IMR-90 (cell line): Measurements from ENCODE around the gene ONECUT2. TPM values are rescaled to one million over a fixed set of nuclear protein-coding genes. Genes with fewer than 3 reads are reported as not detected.

Experiments used
- ATAC-seq: fragments of 200-7000 bp; cut with Tn5 transposase; 2 replicates; pipeline ENCODE4 v1.9.1; 2020; ENCODE audit warnings: low read depth, mild to moderate bottlenecking, moderate library complexity
- BruUV-seq: library from RNA; stranded (reverse); fragments of 400-500 nt; replicated peaks from 2 replicates; lab custom pipeline; 2021; lab: Mats Ljungman, UMichigan
- CTCF ChIA-PET: fragments of 300-600 bp; formaldehyde crosslinking; extraction: SDS; loops from one replicate; lab custom pipeline; 2021; ENCODE audit warnings: antibody characterized with exemption; lab: Yijun Ruan, JAX
- POLR2A ChIA-PET: fragments of 300-600 bp; sonication (Branson Sonifier 250); formaldehyde crosslinking; loops from one replicate; lab custom pipeline; 2022; ENCODE audit warnings: antibody characterized with exemption; ENCODE audit not compliant: unreplicated experiment; lab: Charles Lee
- DNase-seq: peaks from one replicate; pipeline ENCODE4 v3.0.0; 2013
- H2AFZ ChIP-seq: replicated peaks from 2 replicates; pipeline ENCODE3; 2013; ENCODE audit warnings: low read length, mild to moderate bottlenecking; ENCODE audit not compliant: poor library complexity
- H2AK5ac ChIP-seq: 2 replicates; pipeline ENCODE4 v1.6.1; 2013; ENCODE audit warnings: low read depth, low read length, inconsistent platforms
- H2AK9ac ChIP-seq: replicated peaks from 2 replicates; pipeline ENCODE3; 2013; ENCODE audit warnings: mild to moderate bottlenecking, low read depth, low read length, moderate library complexity; ENCODE audit not compliant: poor library complexity
- H2BK120ac ChIP-seq: 2 replicates; pipeline ENCODE4 v1.6.1; 2013; ENCODE audit warnings: low read depth, low read length, inconsistent platforms
- H2BK15ac ChIP-seq: 3 replicates; pipeline ENCODE4 v1.6.1; 2013; ENCODE audit warnings: low read depth, low read length, inconsistent platforms
- H2BK20ac ChIP-seq: 2 replicates; pipeline ENCODE4 v1.6.1; 2013; ENCODE audit warnings: low read depth, mild to moderate bottlenecking, inconsistent platforms, low read length, moderate library complexity
- H2BK5ac ChIP-seq: 2 replicates; pipeline ENCODE4 v1.6.1; 2013; ENCODE audit warnings: mild to moderate bottlenecking, low read depth, low read length, inconsistent platforms; ENCODE audit not compliant: poor library complexity, severe bottlenecking
- H3K14ac ChIP-seq: replicated peaks from 2 replicates; pipeline ENCODE4 v1.6.1; 2013; ENCODE audit warnings: low read depth, low read length, inconsistent platforms
- H3K18ac ChIP-seq: 2 replicates; pipeline ENCODE4 v1.6.1; 2013; ENCODE audit warnings: low read depth, low read length, control low read depth
- H3K23ac ChIP-seq: 2 replicates; pipeline ENCODE4 v1.6.1; 2013; ENCODE audit warnings: low read depth, low read length, inconsistent platforms
- H3K27ac ChIP-seq: 2 replicates; pipeline ENCODE4 v1.5.1; 2013; ENCODE audit warnings: mild to moderate bottlenecking, control low read depth, low read length; ENCODE audit not compliant: insufficient read depth
- H3K27me3 ChIP-seq: 2 replicates; pipeline ENCODE4 v1.6.1; 2013; ENCODE audit warnings: low read length; ENCODE audit not compliant: control insufficient read depth, insufficient read depth
- H3K36me3 ChIP-seq: 2 replicates; pipeline ENCODE4 v1.6.1; 2013; ENCODE audit warnings: low read length, mixed read lengths; ENCODE audit not compliant: control insufficient read depth, insufficient read depth
- H3K4ac ChIP-seq: 2 replicates; pipeline ENCODE4 v1.6.1; 2013; ENCODE audit warnings: low read depth, low read length, inconsistent platforms
- H3K4me1 ChIP-seq: 2 replicates; pipeline ENCODE4 v1.6.1; 2013; ENCODE audit warnings: low read length, mixed read lengths; ENCODE audit not compliant: control insufficient read depth, insufficient read depth
- H3K4me2 ChIP-seq: 2 replicates; pipeline ENCODE4 v1.6.1; 2013; ENCODE audit warnings: low read depth, mild to moderate bottlenecking, control low read depth, low read length, moderate library complexity
- H3K4me3 ChIP-seq: 2 replicates; pipeline ENCODE4 v1.5.1; 2013; ENCODE audit warnings: low read depth, mild to moderate bottlenecking, control low read depth, low read length, moderate library complexity; ENCODE audit not compliant: insufficient read depth
- H3K56ac ChIP-seq: 2 replicates; pipeline ENCODE4 v1.6.1; 2013; ENCODE audit warnings: low read length, inconsistent platforms; ENCODE audit not compliant: insufficient read depth; ENCODE audit errors: extremely low read depth
- H3K79me1 ChIP-seq, 2 experiments: 2 replicates each; pipeline ENCODE4 v1.6.1; 2013; ENCODE audit warnings: low read length in 2 of 2, inconsistent platforms in 1 of 2, low read depth in 1 of 2
- H3K9ac ChIP-seq: 2 replicates; pipeline ENCODE4 v1.6.1; 2013; ENCODE audit warnings: low read depth, low read length, control low read depth
- H3K9me1 ChIP-seq: 2 replicates; pipeline ENCODE4 v1.6.1; 2013; ENCODE audit warnings: low read length, inconsistent platforms; ENCODE audit not compliant: insufficient read depth
- H3K9me3 ChIP-seq: 2 replicates; pipeline ENCODE4 v1.6.1; 2013; ENCODE audit warnings: low read length; ENCODE audit not compliant: control insufficient read depth, insufficient read depth
- H4K20me1 ChIP-seq: 2 replicates; pipeline ENCODE4 v1.6.1; 2013; ENCODE audit warnings: low read length, inconsistent platforms; ENCODE audit not compliant: insufficient read depth
- H4K5ac ChIP-seq: 2 replicates; pipeline ENCODE4 v1.6.1; 2013; ENCODE audit warnings: mild to moderate bottlenecking, low read depth, low read length, control low read depth
- H4K8ac ChIP-seq, 2 experiments: 2 replicates each; pipeline ENCODE4 v1.6.1; 2013; ENCODE audit warnings: low read depth in 2 of 2, low read length in 2 of 2, control low read depth in 1 of 2, inconsistent platforms in 1 of 2
- H4K91ac ChIP-seq: 2 replicates; pipeline ENCODE4 v1.6.1; 2013; ENCODE audit warnings: low read depth, low read length, inconsistent platforms; ENCODE audit not compliant: insufficient read depth
- POLR2A ChIP-seq: IDR thresholded peaks from 2 replicates; pipeline ENCODE4 v1.6.1; 2012; ENCODE audit warnings: mild to moderate bottlenecking, low read depth, low read length
- WGBS, 2 experiments: methylation state at CpG; one replicate each; pipeline versions ENCODE4 v1.1.5 to v1.1.7; 2013; ENCODE audit warnings: missing lambda C conversion rate in 2 of 2; ENCODE audit not compliant: insufficient read length in 1 of 2; ENCODE audit errors: extremely low coverage in 2 of 2; 5-methylcytosine and 5-hydroxymethylcytosine counted together
- dilution Hi-C: fragments of 300-500 bp; cut with HindIII; formaldehyde crosslinking; loops from one replicate; pipeline ENCODE4 v1.14.3; 2018; ENCODE audit warnings: low sequenced_read_pairs; ENCODE audit not compliant: unreplicated experiment
- in situ Hi-C: fragments of 300-500 bp; cut with MboI; formaldehyde crosslinking; loops from 3 replicates; pipeline ENCODE4 v1.14.3; 2019; ENCODE audit warnings: low sequenced_read_pairs, inconsistent platforms, mixed read lengths
- intact Hi-C: fragments of 100-400 bp; cut with micrococcal nuclease; formaldehyde crosslinking; loops from 2 replicates; pipeline ENCODE4 v1.10.0; 2022
- polyA plus RNA-seq, 3 experiments: library from polyadenylated mRNA; depleted of rRNA; stranded (reverse); fragments of >200 nt; gene quantifications; 2 replicates each; pipeline ENCODE4 v1.2.3, GENCODE V29; 2012; ENCODE audit warnings: low replicate concordance in 1 of 3
- total RNA-seq: library from RNA; depleted of rRNA; stranded (reverse); fragments of >200 nt; gene quantifications from 2 replicates; pipeline ENCODE4 v1.2.3, GENCODE V29; 2012

The ONECUT2 gene
- total and polyA plus RNA-seq, 2 of the 4 experiments (the other 2 are of a cell fraction), result under 0.01 to 0.02 TPM

DNA sequence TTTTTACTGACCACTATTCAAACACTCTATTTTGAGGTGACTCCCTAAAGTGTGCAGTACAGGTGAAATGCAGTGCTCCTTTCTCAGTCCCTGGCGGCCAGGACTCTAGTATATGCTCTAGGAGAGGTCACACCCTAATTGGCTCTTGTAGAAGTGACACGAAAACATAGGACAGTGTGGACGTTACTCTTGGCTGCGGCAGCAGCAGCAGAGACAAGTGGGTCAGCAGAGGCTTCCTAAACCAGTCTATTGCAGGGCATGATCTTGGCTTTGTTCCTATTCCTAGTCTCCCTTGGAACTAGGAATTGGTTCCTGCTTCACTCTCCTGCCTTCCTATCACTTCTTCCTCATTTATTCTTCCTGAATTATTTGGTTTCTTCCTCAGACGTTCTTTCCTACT is 10.1 kb upstream of the ONECUT2 start:
- peaks cover 11% of the 10 kb centered on the region for H3K9me3 ChIP-seq
- DNase-seq, result no peak
- peaks cover 35% of the 10 kb centered on the region for H3K27me3 ChIP-seq
- ATAC-seq, result no peak
- H3K18ac ChIP-seq, result no peak overlapping the region
- H4K91ac ChIP-seq, result no peak overlapping the region
- dilution Hi-C loops, result no loop called here
- H3K14ac ChIP-seq, result no peak overlapping the region
- no peak overlapping the region for H2BK20ac ChIP-seq
- H3K9ac ChIP-seq, result no peak overlapping the region
- ChIA-PET CTCF (no interaction called here), POLR2A (no interaction called here)
- BruUV-seq, result no TSS peak
- no peak overlapping the region for H3K4me2 ChIP-seq
- no peak overlapping the region for H3K56ac ChIP-seq
- 55% methylated on average over 4 of the region's 5 CpGs; no CpG with 5 or more reads in 1 of the 2 experiments for WGBS, 2 experiments
- TF ChIP-seq POLR2A, result no peak
- no peak overlapping the region for H3K4ac ChIP-seq
- intact Hi-C loops, result no loop called here
- no peak overlapping the region for H2AK9ac ChIP-seq
- no peak overlapping the region for H2BK15ac ChIP-seq
- H3K36me3 ChIP-seq, result no peaks in the 10 kb centered on the region
- no peak overlapping the region for H2AFZ ChIP-seq
- H3K9me1 ChIP-seq, result no peaks in the 10 kb centered on the region
- H2BK5ac ChIP-seq, result no peak overlapping the region
- no peaks in the 10 kb centered on the region for H3K4me1 ChIP-seq
- no peak overlapping the region for H2BK120ac ChIP-seq
- H4K5ac ChIP-seq, result no peak overlapping the region
- no peak overlapping the region for H2AK5ac ChIP-seq
- in situ Hi-C loops, result no loop called here
- no peaks in the 10 kb centered on the region for H4K20me1 ChIP-seq
- H3K23ac ChIP-seq, result no peak overlapping the region
- no peak overlapping the region for H3K4me3 ChIP-seq
- no peaks in the 10 kb centered on the region for H3K79me1 ChIP-seq
- no peak overlapping the region for H4K8ac ChIP-seq
- no peak overlapping the region for H3K27ac ChIP-seq
